Measurements from ENCODE around the gene SLC9A7. TPM values are rescaled to one million over a fixed set of nuclear protein-coding genes. Genes with fewer than 3 reads are reported as not detected.

SLC9A7 gene
- total and polyA plus RNA-seq, 3 experiments from 2014 or later: 0.63 to 26.7 (median 25.7) TPM

DNA sequence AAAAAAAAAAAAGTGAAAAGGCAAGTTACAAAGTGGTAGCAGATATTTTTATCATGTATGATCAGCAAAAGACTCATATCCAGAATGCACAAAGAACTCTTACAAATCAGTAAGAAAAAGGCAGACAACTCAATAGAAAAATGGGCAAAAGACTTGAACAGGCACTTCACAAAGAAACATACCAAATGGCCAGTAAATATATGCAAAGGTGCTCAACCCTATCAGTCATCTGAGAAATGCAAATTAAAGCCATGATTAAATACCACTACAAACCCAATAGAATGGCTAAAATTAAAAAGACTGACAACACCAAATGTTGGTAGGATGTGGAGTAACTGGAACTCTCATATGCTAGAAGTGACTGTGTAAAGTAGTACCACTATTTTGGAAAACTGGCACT, 140.0 kb downstream of the SLC9A7 start:
- H3K36me3 ChIP-seq (ENCODE audit: insufficient read depth, low read length): no peaks in the 10 kb centered on the region
- Mint-ChIP-seq H3K27ac (no peak overlapping the region), H3K9me3 (peaks cover 0 to 13% (median 2%) of the 10 kb centered on the region in 5 donors), H3K27me3 (no peaks in the 10 kb centered on the region), H3K4me1 (peaks cover 7 to 17% (median 13%) of the 10 kb centered on the region in 3 donors), H3K36me3 (peaks cover 0 to 8% (median 3%) of the 10 kb centered on the region in 3 donors), H3K4me3 (no peak overlapping the region)
- no peaks in the 10 kb centered on the region for H3K9me3 ChIP-seq (ENCODE audit: low read length)
- H3K4me3 ChIP-seq (ENCODE audit: low read length): no peak overlapping the region
- CTCF ChIA-PET: no interaction called here
- H3K27me3 ChIP-seq (ENCODE audit: insufficient read depth, low read length, poor library complexity, severe bottlenecking): no peaks in the 10 kb centered on the region
- no peak for DNase-seq
- H3K27ac ChIP-seq (ENCODE audit: low read depth, low read length): no peak overlapping the region
- POLR2A ChIA-PET: no interaction called here
- no peaks in the 10 kb centered on the region for H3K4me1 ChIP-seq (ENCODE audit: insufficient read depth, low read length)

DNA sequence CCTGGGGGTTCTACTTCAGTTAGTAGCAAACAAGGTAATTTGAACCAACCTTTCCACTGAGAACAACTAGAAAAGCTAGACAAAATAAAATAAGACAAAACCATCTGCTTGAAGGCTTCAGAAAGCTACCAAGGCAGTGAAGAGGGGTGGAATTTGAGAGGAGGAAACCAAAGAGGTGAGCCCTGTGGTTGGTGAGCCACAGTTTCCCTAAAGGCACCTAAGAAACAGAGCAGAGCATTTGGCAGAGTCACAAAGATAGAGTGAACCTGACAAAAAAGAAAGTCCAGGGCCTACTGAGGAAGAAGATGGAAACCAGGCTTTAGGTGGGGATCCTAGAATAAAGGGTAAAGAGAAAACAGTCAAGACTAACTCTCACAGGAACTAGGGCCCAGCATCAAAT, 141.0 kb downstream of the SLC9A7 start:
- ChIA-PET POLR2A (no interaction called here), CTCF (no interaction called here)
- no peak for DNase-seq
- no peak overlapping the region for H3K4me3 ChIP-seq (ENCODE audit: low read length)
- H3K4me1 ChIP-seq (ENCODE audit: insufficient read depth, low read length): no peaks in the 10 kb centered on the region
- H3K27ac ChIP-seq (ENCODE audit: low read depth, low read length): no peak overlapping the region
- peaks cover 7 to 17% (median 15%) of the 10 kb centered on the region in 3 donors for H3K4me1 Mint-ChIP-seq
- H3K9me3 Mint-ChIP-seq: peaks cover 0 to 13% (median 2%) of the 10 kb centered on the region in 5 donors
- no peaks in the 10 kb centered on the region for H3K27me3 Mint-ChIP-seq
- no peaks in the 10 kb centered on the region for H3K9me3 ChIP-seq (ENCODE audit: low read length)
- no peaks in the 10 kb centered on the region for H3K36me3 ChIP-seq (ENCODE audit: insufficient read depth, low read length)
- H3K36me3 Mint-ChIP-seq: peaks cover 0 to 8% (median 3%) of the 10 kb centered on the region in 3 donors
- no peak overlapping the region for H3K4me3 Mint-ChIP-seq
- no peak overlapping the region for H3K27ac Mint-ChIP-seq
- H3K27me3 ChIP-seq (ENCODE audit: insufficient read depth, low read length, poor library complexity, severe bottlenecking): no peaks in the 10 kb centered on the region

DNA sequence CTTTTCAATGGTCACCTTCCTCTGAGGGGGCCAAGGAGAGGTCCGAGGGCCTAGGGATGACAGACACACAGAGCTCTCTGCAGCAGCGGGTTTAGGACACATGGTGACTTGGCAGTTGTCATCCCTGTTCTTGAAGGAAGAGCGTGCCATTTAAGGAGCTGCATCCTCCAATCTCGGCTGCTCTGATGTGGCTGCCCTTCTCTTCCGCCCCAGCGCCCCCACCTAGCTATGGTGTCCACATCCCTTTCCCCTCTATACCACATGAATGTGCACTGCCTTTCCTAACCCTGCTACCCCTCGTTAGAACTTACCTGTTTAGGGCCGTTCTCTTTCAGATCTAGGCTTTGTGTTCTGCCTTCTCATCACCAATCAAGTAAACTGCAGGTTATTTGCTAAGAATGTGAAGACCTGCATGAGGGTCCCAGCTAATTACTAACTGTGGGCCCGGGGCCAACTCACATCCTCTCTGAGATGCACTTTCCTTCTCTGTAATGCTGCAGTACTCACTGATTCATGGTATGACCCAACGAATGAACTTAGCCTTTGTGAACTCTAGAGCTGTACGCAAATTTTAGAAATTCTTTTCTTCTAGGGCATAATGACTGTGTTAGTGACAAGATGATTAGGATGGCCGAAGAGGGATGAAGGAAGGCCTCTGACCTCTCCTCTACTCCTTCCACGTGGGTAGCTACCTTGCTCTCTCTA, 147.1 kb downstream of the SLC9A7 start:
- no peaks in the 10 kb centered on the region for H3K9me3 ChIP-seq (ENCODE audit: low read length)
- CTCF ChIA-PET: no interaction called here
- H3K4me3 ChIP-seq (ENCODE audit: low read length): no peak overlapping the region
- peaks cover 0 to 5% of the 10 kb centered on the region in 2 donors for H3K27me3 Mint-ChIP-seq
- peaks cover 0 to 3% (median 0%) of the 10 kb centered on the region in 3 donors for H3K36me3 Mint-ChIP-seq
- H3K4me1 ChIP-seq (ENCODE audit: insufficient read depth, low read length): peaks cover 21% of the 10 kb centered on the region
- peaks cover 25 to 35% (median 32%) of the 10 kb centered on the region in 3 donors for H3K4me1 Mint-ChIP-seq
- peak overlapping the region in 5 of 7 donors; percentile 20 to 60 (median 55) for H3K4me3 Mint-ChIP-seq
- DNase-seq: peak; percentile 3 to 71 (median 58)
- H3K27ac ChIP-seq (ENCODE audit: low read depth, low read length): no peak overlapping the region
- POLR2A ChIA-PET: no interaction called here
- no peaks in the 10 kb centered on the region for H3K27me3 ChIP-seq (ENCODE audit: insufficient read depth, low read length, poor library complexity, severe bottlenecking)
- H3K36me3 ChIP-seq (ENCODE audit: insufficient read depth, low read length): no peaks in the 10 kb centered on the region
- no peaks in the 10 kb centered on the region for H3K9me3 Mint-ChIP-seq
- peak overlapping the region in 1 of 8 donors; percentile 59 for H3K27ac Mint-ChIP-seq

DNA sequence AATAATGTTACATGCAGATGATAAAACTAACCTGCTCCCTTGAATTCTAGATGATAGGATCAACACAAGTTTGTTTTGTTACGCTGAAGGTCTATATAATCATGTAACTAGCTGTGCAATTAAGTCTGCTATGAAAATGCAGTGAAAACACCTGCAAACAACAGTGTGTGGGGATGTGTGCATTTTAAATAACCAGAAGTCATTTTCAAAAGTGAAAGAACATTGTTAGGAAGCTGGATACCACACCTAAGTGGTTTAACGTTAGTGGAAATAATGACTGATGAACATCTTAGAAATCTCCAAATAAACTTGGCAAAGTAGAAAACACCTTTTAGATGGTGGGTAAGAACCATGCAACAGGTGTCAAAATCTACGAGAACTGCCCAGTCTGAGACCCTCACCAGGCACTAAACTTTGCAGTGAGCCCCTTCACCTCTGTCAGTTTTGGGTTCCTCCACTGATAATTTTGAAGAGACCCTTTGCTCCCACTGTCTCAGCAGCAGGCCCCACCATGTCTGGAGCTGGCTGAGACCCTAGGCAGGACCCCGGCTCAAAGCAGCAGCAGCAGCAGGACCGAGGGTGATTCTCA, 148.8 kb downstream of the SLC9A7 start:
- Mint-ChIP-seq H3K9me3 (no peaks in the 10 kb centered on the region), H3K27me3 (peaks cover 0 to 5% of the 10 kb centered on the region in 2 donors), H3K27ac (no peak overlapping the region), H3K4me1 (peaks cover 25 to 34% (median 32%) of the 10 kb centered on the region in 3 donors), H3K36me3 (peaks cover 0 to 3% (median 0%) of the 10 kb centered on the region in 3 donors), H3K4me3 (peak overlapping the region in 3 of 7 donors; percentile 14 to 66 (median 41))
- Histone ChIP-seq H3K4me1 (ENCODE audit: insufficient read depth, low read length) (peaks cover 21% of the 10 kb centered on the region), H3K9me3 (ENCODE audit: low read length) (no peaks in the 10 kb centered on the region), H3K36me3 (ENCODE audit: insufficient read depth, low read length) (no peaks in the 10 kb centered on the region), H3K4me3 (ENCODE audit: low read length) (no peak overlapping the region), H3K27me3 (ENCODE audit: insufficient read depth, low read length, poor library complexity, severe bottlenecking) (no peaks in the 10 kb centered on the region), H3K27ac (ENCODE audit: low read depth, low read length) (no peak overlapping the region)
- ChIA-PET POLR2A (no interaction called here), CTCF (no interaction called here)
- no peak for DNase-seq

DNA sequence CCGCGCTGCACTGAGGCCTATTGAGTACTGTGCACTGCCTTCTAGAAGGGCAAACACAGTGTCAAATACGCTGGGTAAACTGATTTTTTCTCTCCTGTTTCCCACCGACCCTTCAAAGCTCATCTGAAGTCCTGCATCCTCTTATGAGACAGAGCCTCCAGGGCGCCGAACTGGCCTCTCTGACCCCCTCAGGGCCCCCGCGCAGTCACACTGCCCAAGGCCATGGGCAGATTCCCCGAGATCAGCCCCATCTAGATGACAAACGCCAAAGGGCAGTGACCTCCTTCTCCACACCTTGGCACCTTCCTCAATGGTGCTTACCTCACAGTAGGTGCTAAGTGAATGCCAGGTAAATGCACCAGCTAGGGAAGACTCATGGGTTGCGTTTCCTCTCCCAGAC, 151.0 kb downstream of the SLC9A7 start:
- ChIA-PET CTCF (no interaction called here), POLR2A (no interaction called here)
- Histone ChIP-seq H3K27ac (ENCODE audit: low read depth, low read length) (no peak overlapping the region), H3K27me3 (ENCODE audit: insufficient read depth, low read length, poor library complexity, severe bottlenecking) (no peaks in the 10 kb centered on the region), H3K4me1 (ENCODE audit: insufficient read depth, low read length) (peaks cover 21% of the 10 kb centered on the region), H3K9me3 (ENCODE audit: low read length) (no peaks in the 10 kb centered on the region), H3K4me3 (ENCODE audit: low read length) (no peak overlapping the region), H3K36me3 (ENCODE audit: insufficient read depth, low read length) (no peaks in the 10 kb centered on the region)
- no peak for DNase-seq
- peaks cover 25 to 34% (median 30%) of the 10 kb centered on the region in 3 donors for H3K4me1 Mint-ChIP-seq
- no peak overlapping the region for H3K4me3 Mint-ChIP-seq
- no peaks in the 10 kb centered on the region for H3K9me3 Mint-ChIP-seq
- peaks cover 0 to 5% of the 10 kb centered on the region in 2 donors for H3K27me3 Mint-ChIP-seq
- H3K27ac Mint-ChIP-seq: no peak overlapping the region
- peaks cover 0 to 3% (median 0%) of the 10 kb centered on the region in 3 donors for H3K36me3 Mint-ChIP-seq

DNA sequence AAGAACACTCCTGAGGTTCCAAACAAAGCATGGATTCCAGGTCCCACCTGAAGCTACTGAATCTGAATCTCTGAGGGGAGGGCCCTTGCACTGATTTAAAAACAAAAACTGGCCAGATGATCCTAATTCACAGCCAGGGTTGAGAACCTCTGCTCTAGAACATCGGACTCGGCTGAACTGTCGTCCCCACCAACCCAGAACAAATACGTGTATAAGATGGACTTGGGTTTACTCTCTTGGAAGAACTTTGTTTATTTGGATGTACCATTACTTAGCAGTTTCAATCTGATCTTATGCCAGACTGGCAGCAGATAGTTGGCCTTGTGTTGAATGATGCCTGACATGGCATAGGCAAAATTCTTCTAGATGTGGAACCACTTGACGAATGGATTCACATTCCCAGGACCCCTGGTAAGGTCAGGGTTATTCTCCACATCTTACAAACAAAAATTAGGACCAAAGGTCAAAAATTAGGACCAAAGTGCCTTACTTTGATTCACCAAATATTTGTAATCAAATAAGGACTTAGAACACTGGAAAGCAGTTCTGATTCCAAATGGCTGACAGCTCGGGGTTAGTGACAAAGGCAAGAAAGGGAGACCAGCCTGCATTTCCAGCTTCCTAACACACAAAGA, 156.3 kb downstream of the SLC9A7 start:
- Mint-ChIP-seq H3K27ac (no peak overlapping the region), H3K9me3 (no peaks in the 10 kb centered on the region), H3K27me3 (no peaks in the 10 kb centered on the region), H3K4me3 (no peak overlapping the region), H3K4me1 (peaks cover 0 to 1% (median 0%) of the 10 kb centered on the region in 3 donors), H3K36me3 (peaks cover 0 to 12% (median 0%) of the 10 kb centered on the region in 3 donors)
- POLR2A ChIA-PET: no interaction called here
- Histone ChIP-seq H3K36me3 (ENCODE audit: insufficient read depth, low read length) (no peaks in the 10 kb centered on the region), H3K27ac (ENCODE audit: low read depth, low read length) (no peak overlapping the region), H3K4me1 (ENCODE audit: insufficient read depth, low read length) (no peaks in the 10 kb centered on the region), H3K27me3 (ENCODE audit: insufficient read depth, low read length, poor library complexity, severe bottlenecking) (no peaks in the 10 kb centered on the region), H3K9me3 (ENCODE audit: low read length) (no peaks in the 10 kb centered on the region), H3K4me3 (ENCODE audit: low read length) (no peak overlapping the region)
- CTCF ChIA-PET: no interaction called here
- DNase-seq: no peak

DNA sequence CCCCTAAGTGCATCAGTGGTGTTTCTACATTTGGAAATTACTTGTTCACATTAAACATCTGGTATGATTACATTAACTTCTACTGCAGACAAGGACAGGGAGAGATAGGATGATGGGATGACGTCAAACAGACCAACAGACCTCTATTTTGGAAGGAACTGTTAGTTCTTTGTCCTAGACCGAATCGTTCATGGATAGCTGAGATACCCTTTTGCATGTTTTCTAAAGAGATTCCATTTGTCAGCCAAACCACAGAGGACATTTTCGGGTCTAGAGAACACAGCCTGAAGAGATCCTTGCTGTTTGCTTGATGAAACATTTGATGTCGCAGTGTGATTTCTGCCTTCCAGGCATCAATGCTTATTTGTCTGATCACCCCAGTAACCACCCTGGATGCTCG, 157.6 kb downstream of the SLC9A7 start:
- Mint-ChIP-seq H3K4me1 (peaks cover 0 to 1% (median under 1%) of the 10 kb centered on the region in 3 donors), H3K4me3 (no peak overlapping the region), H3K9me3 (no peaks in the 10 kb centered on the region), H3K27ac (no peak overlapping the region), H3K36me3 (peaks cover 0 to 15% (median 0%) of the 10 kb centered on the region in 3 donors), H3K27me3 (peaks cover 0 to 2% of the 10 kb centered on the region in 2 donors)
- POLR2A ChIA-PET: no interaction called here
- Histone ChIP-seq H3K4me1 (ENCODE audit: insufficient read depth, low read length) (no peaks in the 10 kb centered on the region), H3K4me3 (ENCODE audit: low read length) (no peak overlapping the region), H3K27ac (ENCODE audit: low read depth, low read length) (no peak overlapping the region), H3K9me3 (ENCODE audit: low read length) (no peaks in the 10 kb centered on the region), H3K27me3 (ENCODE audit: insufficient read depth, low read length, poor library complexity, severe bottlenecking) (no peaks in the 10 kb centered on the region), H3K36me3 (ENCODE audit: insufficient read depth, low read length) (no peaks in the 10 kb centered on the region)
- no peak for DNase-seq
- CTCF ChIA-PET: no interaction called here

DNA sequence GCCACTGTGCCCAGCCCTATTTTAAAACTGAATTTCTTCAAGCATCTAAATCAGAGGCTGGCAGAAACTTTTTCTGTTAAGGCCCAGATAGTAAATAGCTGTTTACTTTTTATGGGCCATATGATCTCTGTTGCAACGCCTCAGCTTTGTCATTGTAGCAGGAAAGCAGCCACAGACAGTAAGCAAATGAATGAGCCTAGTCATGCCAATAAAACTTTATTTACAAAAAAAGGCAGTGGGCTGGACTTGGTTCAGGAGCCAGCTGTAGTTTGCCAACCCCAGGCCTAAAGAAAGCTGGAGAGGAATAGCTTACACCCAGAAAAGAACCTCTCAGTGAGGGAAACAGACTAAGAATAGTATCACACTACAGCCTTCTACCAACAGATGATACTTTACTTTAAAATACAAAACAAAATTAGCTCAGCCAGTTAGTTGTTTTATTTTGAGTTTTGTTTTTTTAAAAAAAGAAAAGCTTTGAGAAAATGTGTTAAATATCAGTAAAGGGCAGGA, 159.8 kb downstream of the SLC9A7 start:
- Mint-ChIP-seq H3K4me3 (no peak overlapping the region), H3K27me3 (peaks cover 0 to 3% of the 10 kb centered on the region in 2 donors), H3K4me1 (peaks cover 0 to 4% (median 4%) of the 10 kb centered on the region in 3 donors), H3K9me3 (no peaks in the 10 kb centered on the region), H3K36me3 (peaks cover 0 to 15% (median 0%) of the 10 kb centered on the region in 3 donors), H3K27ac (no peak overlapping the region)
- ChIA-PET CTCF (no interaction called here), POLR2A (interaction anchor here (0.5 to 0.6 kb wide), 2 partner anchors 21 to 157 kb away, joined by 3 to 6 read pairs; no protein-coding TSS in a partner anchor)
- Histone ChIP-seq H3K4me3 (ENCODE audit: low read length) (no peak overlapping the region), H3K4me1 (ENCODE audit: insufficient read depth, low read length) (no peaks in the 10 kb centered on the region), H3K9me3 (ENCODE audit: low read length) (no peaks in the 10 kb centered on the region), H3K27ac (ENCODE audit: low read depth, low read length) (no peak overlapping the region), H3K27me3 (ENCODE audit: insufficient read depth, low read length, poor library complexity, severe bottlenecking) (no peaks in the 10 kb centered on the region), H3K36me3 (ENCODE audit: insufficient read depth, low read length) (no peaks in the 10 kb centered on the region)
- no peak for DNase-seq

All from CD8-positive, alpha-beta memory T cell (primary cell).